HepG2 (cell line): Measurements from ENCODE around the gene ELP5. TPM values are rescaled to one million over a fixed set of nuclear protein-coding genes. Genes with fewer than 3 reads are reported as not detected.

Source experiments
- AHR ChIP-seq: IDR thresholded peaks from 2 replicates; pipeline ENCODE4 v1.6.1; 2018; ENCODE audit warnings: missing genetic modification reagents, missing compliant biosample characterization
- ELF4 ChIP-seq: sonication (generic); formaldehyde crosslinking; IDR thresholded peaks from 2 replicates; pipeline ENCODE4 v1.5.0; 2020; ENCODE audit warnings: missing genetic modification reagents, mild to moderate bottlenecking, moderate library complexity, borderline replicate concordance
- GATA4 ChIP-seq: sonication (generic); IDR thresholded peaks from 2 replicates; pipeline ENCODE4 v1.6.1; 2016; ENCODE audit warnings: antibody characterized with exemption, low read depth, borderline replicate concordance
- ISL2 ChIP-seq: sonication (generic); formaldehyde crosslinking; IDR thresholded peaks from 2 replicates; pipeline ENCODE4 v1.5.0; 2020; ENCODE audit warnings: missing genetic modification reagents
- KLF13 ChIP-seq: sonication (generic); formaldehyde crosslinking; IDR thresholded peaks from 2 replicates; pipeline ENCODE4 v1.4.0; 2020; ENCODE audit warnings: mild to moderate bottlenecking, missing genetic modification reagents
- MAF1 ChIP-seq: sonication (generic); formaldehyde crosslinking; IDR thresholded peaks from 2 replicates; pipeline ENCODE4 v1.5.0; 2020; ENCODE audit warnings: missing genetic modification reagents, borderline replicate concordance
- MED1 ChIP-seq: sonication (generic); formaldehyde crosslinking; IDR thresholded peaks from 2 replicates; pipeline ENCODE4 v1.4.0; 2020; ENCODE audit warnings: missing genetic modification reagents
- MIER3 ChIP-seq: IDR thresholded peaks from 2 replicates; pipeline ENCODE4 v1.6.1; 2016; ENCODE audit warnings: missing compliant biosample characterization, borderline replicate concordance
- MNT ChIP-seq: fragments of 450-650 bp; IDR thresholded peaks from 2 replicates; pipeline ENCODE4 v1.6.1; 2016
- MTERF4 ChIP-seq: sonication (generic); formaldehyde crosslinking; IDR thresholded peaks from 2 replicates; pipeline ENCODE4 v1.8.0; 2023; ENCODE audit warnings: mild to moderate bottlenecking, missing genetic modification reagents
- NFYC ChIP-seq: IDR thresholded peaks from 2 replicates; pipeline ENCODE4 v1.6.1; 2016; ENCODE audit warnings: missing genetic modification reagents, missing compliant biosample characterization
- NR2C2 ChIP-seq: sonication (generic); formaldehyde crosslinking; IDR thresholded peaks from 2 replicates; pipeline ENCODE4 v1.4.0; 2020; ENCODE audit warnings: missing genetic modification reagents, mild to moderate bottlenecking, moderate library complexity, borderline replicate concordance
- RAD21 ChIP-seq: fragments of 450-650 bp; formaldehyde crosslinking; IDR thresholded peaks from 2 replicates; pipeline ENCODE4 v1.5.0; 2020; ENCODE audit warnings: mild to moderate bottlenecking
- RXRA ChIP-seq: sonication (generic); formaldehyde crosslinking; IDR thresholded peaks from 2 replicates; pipeline ENCODE4 v1.5.1; 2020; ENCODE audit warnings: missing genetic modification reagents
- ZBTB3 ChIP-seq: sonication (generic); formaldehyde crosslinking; IDR thresholded peaks from 2 replicates; pipeline ENCODE4 v1.4.0; 2020; ENCODE audit warnings: low read depth, mild to moderate bottlenecking, moderate library complexity, missing genetic modification reagents, borderline replicate concordance
- ZFX ChIP-seq: sonication (generic); formaldehyde crosslinking; IDR thresholded peaks from 2 replicates; pipeline ENCODE4 v1.4.0; 2020; ENCODE audit warnings: mild to moderate bottlenecking, low read depth, missing genetic modification reagents, moderate library complexity
- ZGPAT ChIP-seq: IDR thresholded peaks from 2 replicates; pipeline ENCODE4 v1.6.1; 2016; ENCODE audit warnings: mild to moderate bottlenecking
- ZNF350 ChIP-seq: sonication (generic); formaldehyde crosslinking; IDR thresholded peaks from 2 replicates; pipeline ENCODE4 v1.4.0; 2020; ENCODE audit warnings: mild to moderate bottlenecking, low read depth, missing genetic modification reagents, borderline replicate concordance
- ZNF776 ChIP-seq: sonication (generic); formaldehyde crosslinking; IDR thresholded peaks from 2 replicates; pipeline ENCODE4 v1.4.0; 2020; ENCODE audit warnings: mild to moderate bottlenecking, missing genetic modification reagents
- ZNF891 ChIP-seq: sonication (generic); formaldehyde crosslinking; IDR thresholded peaks from 2 replicates; pipeline ENCODE4 v1.5.0; 2020; ENCODE audit warnings: mild to moderate bottlenecking, missing genetic modification reagents
- polyA plus RNA-seq, 8 experiments: library from polyadenylated mRNA; depleted of rRNA in 3 of 8; stranded (reverse) in 7 of 8; unstranded in 1 of 8; fragments of >200 nt; fragmentation: Illumina TruSeq in 4 of 8; extraction: Trizol in 4 of 8; gene quantifications; 2 replicates each; pipeline versions ENCODE4 v1.2.1 to v1.2.3, GENCODE V29; 2011 to 2016; ENCODE audit warnings: low read depth in 4 of 8, missing spikeins in 1 of 8, mixed read lengths in 1 of 8; ENCODE audit not compliant: insufficient read depth in 1 of 8
- total RNA-seq, 5 experiments: library from RNA; depleted of rRNA; stranded (reverse); fragments of >200 nt; fragmentation: Illumina TruSeq; extraction: Trizol; gene quantifications; 2 replicates each; pipeline ENCODE4 v1.2.3, GENCODE V29; 2016; ENCODE audit warnings: low read depth in 1 of 5
- TF ChIP-seq, protein P1 (sequence below): sonication (generic); formaldehyde crosslinking; IDR thresholded peaks from 2 replicates; pipeline ENCODE4 v1.5.1; 2020; ENCODE audit warnings: mild to moderate bottlenecking, missing genetic modification reagents, moderate library complexity

ELP5 gene
- total and polyA plus RNA-seq, 2 of the 13 experiments (the other 11 are each of a cell fraction or from before 2014, with no cell fraction given): 67.6 to 69.8 TPM

DNA sequence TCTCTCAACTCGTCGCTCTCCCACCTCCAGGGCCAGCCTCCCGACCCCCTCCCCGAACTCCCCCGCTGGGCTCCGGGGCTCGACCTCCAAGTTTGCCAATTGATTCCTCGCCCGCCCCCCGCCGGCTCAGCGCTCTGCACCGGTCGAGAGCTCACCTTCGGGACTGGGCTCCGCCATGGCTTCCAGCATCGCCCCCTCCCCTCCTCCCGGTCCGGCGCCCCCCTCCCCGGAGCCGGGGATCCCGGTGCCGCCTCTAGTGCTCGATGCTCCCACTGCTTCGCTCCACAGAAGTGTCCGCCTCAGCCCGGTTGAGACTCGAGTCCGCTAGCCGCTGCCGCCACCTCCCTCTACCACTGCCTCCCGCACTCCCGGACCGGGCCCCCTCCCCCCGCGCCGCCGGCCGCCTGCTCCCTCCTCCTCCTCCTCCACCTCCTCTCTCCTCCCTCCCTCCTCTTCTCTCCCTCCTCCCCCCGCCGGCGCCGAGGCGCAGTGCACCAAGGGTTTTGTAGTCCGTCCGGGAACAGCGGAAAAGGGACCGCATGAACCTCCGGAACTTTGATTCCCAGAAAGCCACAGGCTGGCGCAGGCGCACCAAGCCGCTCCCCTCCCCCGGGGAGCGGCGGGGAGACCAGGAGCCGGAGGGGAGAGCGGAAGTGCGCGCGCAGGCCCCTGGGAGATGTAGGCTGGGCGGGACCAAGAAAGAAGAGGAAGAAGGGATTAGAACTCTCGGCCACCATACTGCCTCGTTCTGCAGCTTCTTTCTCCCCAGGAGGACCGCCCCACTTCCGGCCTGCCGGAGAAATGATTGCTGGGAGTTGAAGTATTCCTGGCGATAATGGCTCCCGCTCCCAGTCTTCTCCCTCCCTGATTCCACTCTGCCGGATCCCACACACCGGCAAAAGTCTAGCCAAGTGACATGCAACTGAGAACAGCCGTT is 12.7 kb upstream of the ELP5 start, which contains the start of gene PHF23 (continued):
- peak; percentile 41; the same call in 1 of the 2 replicates for TF ChIP-seq MED1 (CRISPR knock-in tag)
- 0 out of 2 replicates have a peak, but pooled peaks have one; percentile 9 for TF ChIP-seq RAD21 (CRISPR knock-in tag)
- TF ChIP-seq ELF4: peak; percentile 95
- peak; percentile 68; the same call in 1 of the 2 replicates for TF ChIP-seq ISL2 (CRISPR knock-in tag)
- TF ChIP-seq AHR (CRISPR knock-in tag): no peak
- peak; percentile 86; the same call in 1 of the 2 replicates for TF ChIP-seq ZGPAT (CRISPR knock-in tag)
- TF ChIP-seq GATA4: no peak
- TF ChIP-seq ZNF891 (CRISPR knock-in tag): peak; percentile 90; the same call in 1 of the 2 replicates
- TF ChIP-seq MAF1 (CRISPR knock-in tag): no peak; the same call in 1 of the 2 replicates
- TF ChIP-seq NFYC: peak; percentile 50; the same call in 1 of the 2 replicates
- TF ChIP-seq RXRA (CRISPR knock-in tag): 0 out of 2 replicates have a peak, but pooled peaks have one; percentile 30
- peak; percentile 62; the same call in 1 of the 2 replicates for TF ChIP-seq MIER3 (CRISPR knock-in tag)
- TF ChIP-seq NR2C2 (CRISPR knock-in tag): peak; percentile 88
- TF ChIP-seq MNT: peak; percentile 52
- TF ChIP-seq ZNF350 (CRISPR knock-in tag): peak; percentile 67; the same call in 1 of the 2 replicates
- TF ChIP-seq MTERF4 (CRISPR knock-in tag): no peak
- no peak for TF ChIP-seq ZNF776
- no peak for TF ChIP-seq ZBTB3 (CRISPR knock-in tag)
- TF ChIP-seq, protein P1, sequence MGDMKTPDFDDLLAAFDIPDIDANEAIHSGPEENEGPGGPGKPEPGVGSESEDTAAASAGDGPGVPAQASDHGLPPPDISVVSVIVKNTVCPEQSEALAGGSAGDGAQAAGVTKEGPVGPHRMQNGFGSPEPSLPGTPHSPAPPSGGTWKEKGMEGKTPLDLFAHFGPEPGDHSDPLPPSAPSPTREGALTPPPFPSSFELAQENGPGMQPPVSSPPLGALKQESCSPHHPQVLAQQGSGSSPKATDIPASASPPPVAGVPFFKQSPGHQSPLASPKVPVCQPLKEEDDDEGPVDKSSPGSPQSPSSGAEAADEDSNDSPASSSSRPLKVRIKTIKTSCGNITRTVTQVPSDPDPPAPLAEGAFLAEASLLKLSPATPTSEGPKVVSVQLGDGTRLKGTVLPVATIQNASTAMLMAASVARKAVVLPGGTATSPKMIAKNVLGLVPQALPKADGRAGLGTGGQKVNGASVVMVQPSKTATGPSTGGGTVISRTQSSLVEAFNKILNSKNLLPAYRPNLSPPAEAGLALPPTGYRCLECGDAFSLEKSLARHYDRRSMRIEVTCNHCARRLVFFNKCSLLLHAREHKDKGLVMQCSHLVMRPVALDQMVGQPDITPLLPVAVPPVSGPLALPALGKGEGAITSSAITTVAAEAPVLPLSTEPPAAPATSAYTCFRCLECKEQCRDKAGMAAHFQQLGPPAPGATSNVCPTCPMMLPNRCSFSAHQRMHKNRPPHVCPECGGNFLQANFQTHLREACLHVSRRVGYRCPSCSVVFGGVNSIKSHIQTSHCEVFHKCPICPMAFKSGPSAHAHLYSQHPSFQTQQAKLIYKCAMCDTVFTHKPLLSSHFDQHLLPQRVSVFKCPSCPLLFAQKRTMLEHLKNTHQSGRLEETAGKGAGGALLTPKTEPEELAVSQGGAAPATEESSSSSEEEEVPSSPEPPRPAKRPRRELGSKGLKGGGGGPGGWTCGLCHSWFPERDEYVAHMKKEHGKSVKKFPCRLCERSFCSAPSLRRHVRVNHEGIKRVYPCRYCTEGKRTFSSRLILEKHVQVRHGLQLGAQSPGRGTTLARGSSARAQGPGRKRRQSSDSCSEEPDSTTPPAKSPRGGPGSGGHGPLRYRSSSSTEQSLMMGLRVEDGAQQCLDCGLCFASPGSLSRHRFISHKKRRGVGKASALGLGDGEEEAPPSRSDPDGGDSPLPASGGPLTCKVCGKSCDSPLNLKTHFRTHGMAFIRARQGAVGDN (CRISPR knock-in tag): peak; percentile 75
- TF ChIP-seq ZFX (CRISPR knock-in tag): 0 out of 2 replicates have a peak, but pooled peaks have one; percentile 15
- no peak for TF ChIP-seq KLF13 (CRISPR knock-in tag)
